Colonic mucosa (tissue), 4 donors: ENCODE results near the gene NMT2. TPM values are rescaled to one million over a fixed set of nuclear protein-coding genes. Genes with fewer than 3 reads are reported as not detected.

Source experiments
- DNase-seq: peaks from one replicate; pipeline ENCODE4 v3.0.0-alpha.2; 2020
- H3K27ac ChIP-seq: fragments of 200-600 bp; one replicate; pipeline ENCODE4 v1.8.0; 2021
- H3K27me3 ChIP-seq: fragments of 200-600 bp; one replicate; pipeline ENCODE4 v1.8.0; 2021
- H3K36me3 ChIP-seq: fragments of 200-600 bp; one replicate; pipeline ENCODE4 v1.8.0; 2021
- H3K4me1 ChIP-seq: fragments of 200-600 bp; one replicate; pipeline ENCODE4 v1.8.0; 2021; ENCODE audit warnings: mild to moderate bottlenecking
- H3K4me3 ChIP-seq: fragments of 200-600 bp; one replicate; pipeline ENCODE4 v1.8.0; 2021
- H3K9ac ChIP-seq, 2 donors: one replicate each; pipeline ENCODE4 v1.7.0; 2013; ENCODE audit warnings: control low read depth in 2 of 2, low read depth in 2 of 2, low read length in 2 of 2
- H3K9me3 ChIP-seq: fragments of 200-600 bp; one replicate; pipeline ENCODE4 v1.8.0; 2021
- intact Hi-C: fragments of 100-400 bp; cut with DNase I; formaldehyde crosslinking; loops from one replicate; pipeline ENCODE4 v1.14.1; 2022
- total RNA-seq, 2 donors: library from RNA; stranded (reverse); fragmentation: NEBNext Ultra II Directional in 1 of 2; extraction: Animal tissue kit (Norgen Biotek cat#: 25700) in 1 of 2; gene quantifications; one replicate each; pipeline ENCODE4 v1.2.1, GENCODE V29; 2021
- TF ChIP-seq, protein P1 (sequence below): fragments of 200-600 bp; IDR thresholded peaks from one replicate; pipeline ENCODE4 v1.8.0; 2022; ENCODE audit warnings: antibody characterized with exemption, mild to moderate bottlenecking
- donor health status: healthy.
- donor health status: DM: no; HTN: no; CAD: no.
- donor health status: DM: no; HTN: no; CAD: no.

Gene NMT2
- total RNA-seq, 2 donors from 2014 or later = 12.4 to 14.4 TPM

- intact Hi-C loops = loop anchor here (10.0 kb wide), 1 partner anchor 98 kb away; no protein-coding TSS in a partner anchor
- DNase-seq = no peak
- no peaks in the 10 kb centered on the region for H3K9me3 ChIP-seq
- H3K4me1 ChIP-seq = no peaks in the 10 kb centered on the region
- no peak overlapping the region for H3K9ac ChIP-seq
- no peak overlapping the region for H3K4me3 ChIP-seq
- H3K27me3 ChIP-seq = no peaks in the 10 kb centered on the region
- TF ChIP-seq, protein P1, sequence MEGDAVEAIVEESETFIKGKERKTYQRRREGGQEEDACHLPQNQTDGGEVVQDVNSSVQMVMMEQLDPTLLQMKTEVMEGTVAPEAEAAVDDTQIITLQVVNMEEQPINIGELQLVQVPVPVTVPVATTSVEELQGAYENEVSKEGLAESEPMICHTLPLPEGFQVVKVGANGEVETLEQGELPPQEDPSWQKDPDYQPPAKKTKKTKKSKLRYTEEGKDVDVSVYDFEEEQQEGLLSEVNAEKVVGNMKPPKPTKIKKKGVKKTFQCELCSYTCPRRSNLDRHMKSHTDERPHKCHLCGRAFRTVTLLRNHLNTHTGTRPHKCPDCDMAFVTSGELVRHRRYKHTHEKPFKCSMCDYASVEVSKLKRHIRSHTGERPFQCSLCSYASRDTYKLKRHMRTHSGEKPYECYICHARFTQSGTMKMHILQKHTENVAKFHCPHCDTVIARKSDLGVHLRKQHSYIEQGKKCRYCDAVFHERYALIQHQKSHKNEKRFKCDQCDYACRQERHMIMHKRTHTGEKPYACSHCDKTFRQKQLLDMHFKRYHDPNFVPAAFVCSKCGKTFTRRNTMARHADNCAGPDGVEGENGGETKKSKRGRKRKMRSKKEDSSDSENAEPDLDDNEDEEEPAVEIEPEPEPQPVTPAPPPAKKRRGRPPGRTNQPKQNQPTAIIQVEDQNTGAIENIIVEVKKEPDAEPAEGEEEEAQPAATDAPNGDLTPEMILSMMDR = no peak
- no peaks in the 10 kb centered on the region for H3K36me3 ChIP-seq
- no peak overlapping the region for H3K27ac ChIP-seq
Observed at GRCh38 chr10:15072358-15072757, 96.1 kb downstream of the NMT2 start.

DNA sequence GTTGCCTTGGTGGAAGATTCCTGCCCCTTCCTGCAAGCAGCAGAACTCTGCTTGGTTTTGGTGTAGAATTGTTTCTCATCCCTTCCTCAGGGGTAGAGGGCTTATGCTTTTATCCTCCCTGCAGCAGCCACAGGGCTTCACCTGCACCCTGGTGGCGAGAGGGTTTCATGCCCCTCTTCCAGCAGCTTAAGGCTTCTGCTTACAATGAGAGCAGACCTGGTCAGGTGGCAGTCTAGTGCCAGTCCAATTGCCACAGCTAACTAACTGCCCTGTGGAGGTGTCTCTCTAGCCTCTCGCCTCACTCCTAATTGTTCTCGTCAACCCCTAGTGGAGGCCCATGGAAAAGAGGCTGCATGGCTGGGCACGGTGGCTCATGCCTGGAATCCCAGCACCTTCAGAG lies 99.3 kb downstream of the NMT2 start:
- Histone ChIP-seq H3K9ac (no peak overlapping the region), H3K27me3 (no peaks in the 10 kb centered on the region), H3K4me3 (no peak overlapping the region), H3K4me1 (no peaks in the 10 kb centered on the region), H3K36me3 (no peaks in the 10 kb centered on the region), H3K27ac (no peak overlapping the region), H3K9me3 (no peaks in the 10 kb centered on the region)
- DNase-seq = no peak
- TF ChIP-seq, protein P1 = no peak
- intact Hi-C loops = no loop called here

GRCh38 chr10:15068802-15069201 lies 99.7 kb downstream of the NMT2 start:
- Histone ChIP-seq H3K9ac (no peak overlapping the region), H3K27me3 (no peaks in the 10 kb centered on the region), H3K4me3 (no peak overlapping the region), H3K27ac (no peak overlapping the region), H3K4me1 (no peaks in the 10 kb centered on the region), H3K9me3 (no peaks in the 10 kb centered on the region), H3K36me3 (no peaks in the 10 kb centered on the region)
- intact Hi-C loops = no loop called here
- DNase-seq = no peak
- TF ChIP-seq, protein P1 = no peak

DNA sequence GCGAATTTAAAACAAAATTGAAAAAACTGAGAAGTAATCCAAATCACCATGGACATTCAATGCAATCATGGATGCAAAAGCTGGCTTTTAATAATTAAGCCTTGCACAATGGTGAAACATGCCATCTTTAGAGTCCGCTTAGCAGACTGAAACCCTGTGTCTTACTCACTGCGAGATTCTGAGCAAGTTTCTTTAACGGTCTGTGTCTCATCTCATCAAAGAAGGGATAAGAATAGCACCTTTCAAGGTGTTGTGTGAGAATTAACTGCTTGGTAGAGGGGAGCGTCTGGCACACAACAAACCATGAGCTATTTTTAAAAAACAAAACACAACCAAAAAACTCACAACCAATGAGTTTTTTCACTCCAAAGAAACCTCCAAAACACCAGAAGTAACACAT lies 101.3 kb downstream of the NMT2 start:
- H3K4me1 ChIP-seq = no peaks in the 10 kb centered on the region
- no peak overlapping the region for H3K4me3 ChIP-seq
- H3K9me3 ChIP-seq = no peaks in the 10 kb centered on the region
- DNase-seq = no peak
- TF ChIP-seq, protein P1 = no peak
- no peak overlapping the region for H3K27ac ChIP-seq
- intact Hi-C loops = no loop called here
- no peaks in the 10 kb centered on the region for H3K36me3 ChIP-seq
- no peak overlapping the region for H3K9ac ChIP-seq
- H3K27me3 ChIP-seq = no peaks in the 10 kb centered on the region

GRCh38 chr10:15060638-15061037 lies 107.9 kb downstream of the NMT2 start:
- TF ChIP-seq, protein P1 = no peak
- Histone ChIP-seq H3K9ac (no peak overlapping the region), H3K9me3 (no peaks in the 10 kb centered on the region), H3K4me3 (no peak overlapping the region), H3K27ac (no peak overlapping the region), H3K4me1 (no peaks in the 10 kb centered on the region), H3K27me3 (peaks cover 5% of the 10 kb centered on the region), H3K36me3 (no peaks in the 10 kb centered on the region)
- intact Hi-C loops = no loop called here
- no peak for DNase-seq

DNA sequence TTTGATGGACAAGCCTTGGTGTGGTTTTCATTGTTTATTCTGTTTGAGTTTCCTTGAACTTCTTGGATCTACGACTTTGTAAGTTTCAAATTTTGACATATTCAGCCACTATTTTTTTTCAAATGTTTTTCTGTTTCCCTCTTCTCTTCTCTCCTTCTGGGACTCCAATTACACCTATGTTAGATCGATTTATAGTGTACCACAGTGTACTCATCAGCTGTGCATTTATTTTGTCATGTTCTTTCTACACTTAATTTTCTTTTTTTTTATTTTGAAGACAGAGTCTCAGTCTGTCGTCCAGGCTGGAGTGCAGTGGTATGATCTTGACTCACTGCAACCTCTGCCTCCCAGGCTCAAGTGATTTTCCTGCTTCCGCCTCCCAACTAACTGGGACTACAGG lies 108.6 kb downstream of the NMT2 start:
- no peaks in the 10 kb centered on the region for H3K9me3 ChIP-seq
- peaks cover 5% of the 10 kb centered on the region for H3K27me3 ChIP-seq
- intact Hi-C loops = no loop called here
- H3K4me1 ChIP-seq = no peaks in the 10 kb centered on the region
- H3K4me3 ChIP-seq = no peak overlapping the region
- H3K36me3 ChIP-seq = no peaks in the 10 kb centered on the region
- TF ChIP-seq, protein P1 = no peak
- H3K9ac ChIP-seq = no peak overlapping the region
- DNase-seq = no peak
- no peak overlapping the region for H3K27ac ChIP-seq
